GOT3 (cell line): ENCODE results near the gene WSB2.

ENCODE experiments used
- DNase-seq: peaks from one replicate; lab custom pipeline; 2025; ENCODE audit warnings: mixed read lengths; lab: John Stamatoyannopoulos, UW

The WSB2 gene

GRCh38 chr12:117986705-117987469 is 74.1 kb downstream of the WSB2 start:
- DNase-seq = no peak

- no peak for DNase-seq
Observed at GRCh38 chr12:117985182-117985581, 75.8 kb downstream of the WSB2 start.
